Daoy (cell line): ENCODE data around the gene PUSL1. TPM values are rescaled to one million over a fixed set of nuclear protein-coding genes. Genes with fewer than 3 reads are reported as not detected.

ENCODE experiments used
- DNase-seq: peaks from one replicate; pipeline ENCODE4 v3.0.0-alpha.2; 2015; ENCODE audit warnings: low read depth
- total RNA-seq: library from RNA; depleted of rRNA; stranded (reverse); fragments of >200 nt; shearing (Covaris generic); gene quantifications from 2 replicates; pipeline ENCODE4 v1.2.3, GENCODE V29; 2014; rRNA removed

The PUSL1 gene
- 18.8 and 39.8 TPM in 2 replicates for total RNA-seq

- peak; percentile 95 for DNase-seq
Measured at GRCh38 chr1:1307923-1308755, at the start of gene PUSL1, which contains the start of gene ACAP3. Gene PUSL1, plus strand, starts transcription at chr1:1308597. Its CDS starts 47 bp downstream, at chr1:1308644. Gene ACAP3, minus strand, starts transcription at chr1:1307930. Its CDS starts 115 bp downstream, at chr1:1307815.

GRCh38 chr1:1259119-1259488 lies 49.3 kb upstream of the PUSL1 start:
- no peak for DNase-seq

DNA sequence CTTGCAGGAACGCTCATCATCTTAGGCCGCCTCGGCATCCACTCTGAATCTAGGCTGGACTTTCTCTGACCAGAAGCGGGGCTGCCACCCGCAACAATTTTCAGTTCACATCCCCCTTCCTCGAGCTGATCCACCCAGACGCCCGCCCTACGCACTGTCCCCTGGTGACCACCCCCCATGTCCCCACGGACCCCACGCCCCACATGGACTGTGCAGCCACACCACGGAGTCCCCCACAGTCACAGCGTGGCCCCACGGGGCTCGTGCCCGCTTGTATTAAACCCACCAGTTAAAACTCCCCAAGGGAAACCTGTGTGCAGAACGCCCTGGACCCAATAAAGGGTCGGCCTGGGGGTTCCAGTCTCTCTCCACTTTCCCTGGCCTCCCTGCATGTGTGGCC lies 48.9 kb upstream of the PUSL1 start:
- DNase-seq = no peak

GRCh38 chr1:1259951-1260600 lies 48.3 kb upstream of the PUSL1 start:
- no peak for DNase-seq

DNA sequence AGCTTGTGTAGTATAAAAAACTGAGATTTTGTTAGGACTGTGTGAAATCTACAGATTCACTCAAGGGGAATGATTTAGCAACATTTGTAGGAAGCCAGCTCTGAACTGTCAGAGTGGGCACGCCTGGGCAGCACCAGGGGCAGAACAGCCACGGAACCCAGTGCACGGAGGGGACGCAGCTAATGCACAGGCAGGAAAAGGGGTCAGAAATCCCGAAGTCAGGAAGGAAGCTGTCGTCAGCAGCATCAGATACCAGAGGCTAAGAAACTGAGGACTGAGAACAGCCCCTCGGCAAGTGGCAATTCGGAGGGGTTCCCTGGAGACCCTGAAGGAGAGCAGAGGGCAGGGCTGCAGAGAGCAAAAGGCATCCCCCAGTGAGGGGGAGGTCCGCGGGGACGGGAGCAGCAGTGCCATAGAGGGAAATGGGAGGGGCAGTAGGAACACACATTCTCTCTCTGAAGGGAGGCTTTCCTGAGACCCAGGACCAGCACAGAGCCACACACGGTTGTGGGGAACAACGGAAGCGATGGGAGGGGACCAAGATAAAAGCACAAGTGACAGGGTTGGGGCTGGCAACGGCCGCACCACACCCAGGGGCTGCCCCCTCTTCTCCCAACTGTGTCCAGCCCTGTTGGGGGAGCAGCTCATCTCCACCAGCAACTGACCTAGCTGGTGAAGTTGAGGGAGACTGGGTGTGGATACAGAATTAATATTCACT lies 47.4 kb upstream of the PUSL1 start:
- no peak for DNase-seq

DNA sequence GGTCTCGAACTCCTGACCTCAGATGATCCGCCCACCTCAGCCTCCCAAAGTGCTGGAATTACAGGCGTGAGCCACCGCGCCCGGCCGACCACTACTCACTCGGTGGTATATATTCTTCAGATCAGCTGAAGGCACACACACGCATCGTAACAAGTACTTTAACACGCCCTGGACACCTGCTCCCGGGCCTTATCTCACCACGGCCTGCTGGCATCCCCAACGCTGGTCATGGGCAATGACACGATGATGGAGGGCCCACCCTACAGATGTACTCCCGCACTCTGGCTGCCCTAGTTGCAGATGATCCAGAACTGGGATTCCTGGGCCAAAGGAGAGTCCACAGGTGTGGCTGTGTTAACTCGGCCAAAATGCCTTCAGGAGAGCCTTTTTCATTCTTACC lies 46.3 kb upstream of the PUSL1 start:
- no peak for DNase-seq

GRCh38 chr1:1262758-1263157 lies 45.6 kb upstream of the PUSL1 start:
- no peak for DNase-seq

- DNase-seq = no peak
Measured at GRCh38 chr1:1264026-1264425, 44.4 kb upstream of the PUSL1 start.

- DNase-seq = peak; percentile 97
Measured at GRCh38 chr1:1264868-1265272, 43.5 kb upstream of the PUSL1 start.

- no peak for DNase-seq
Measured at GRCh38 chr1:1267488-1268283, 40.7 kb upstream of the PUSL1 start.

- DNase-seq = no peak
Measured at GRCh38 chr1:1268284-1268682, 40.1 kb upstream of the PUSL1 start.

DNA sequence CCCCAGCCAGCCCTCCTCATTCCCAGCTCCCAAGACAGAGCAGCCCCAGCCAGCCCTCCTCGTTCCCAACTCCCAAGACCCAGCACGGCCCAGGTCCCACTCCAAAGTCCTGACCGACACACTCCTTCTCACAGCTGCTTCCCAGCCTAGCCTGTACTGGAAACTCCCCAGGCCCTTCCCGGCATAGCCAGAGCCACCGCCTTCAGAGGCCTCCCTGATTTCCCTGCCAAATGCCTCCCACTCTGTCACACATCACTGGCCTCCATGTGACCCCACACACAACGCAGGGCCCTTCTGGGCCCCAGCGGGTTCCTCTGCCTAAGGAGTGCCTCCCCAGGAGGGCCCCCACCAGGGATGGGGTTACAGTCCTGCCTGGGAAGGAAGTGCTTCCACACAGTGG lies 37.6 kb upstream of the PUSL1 start:
- DNase-seq = no peak

DNA sequence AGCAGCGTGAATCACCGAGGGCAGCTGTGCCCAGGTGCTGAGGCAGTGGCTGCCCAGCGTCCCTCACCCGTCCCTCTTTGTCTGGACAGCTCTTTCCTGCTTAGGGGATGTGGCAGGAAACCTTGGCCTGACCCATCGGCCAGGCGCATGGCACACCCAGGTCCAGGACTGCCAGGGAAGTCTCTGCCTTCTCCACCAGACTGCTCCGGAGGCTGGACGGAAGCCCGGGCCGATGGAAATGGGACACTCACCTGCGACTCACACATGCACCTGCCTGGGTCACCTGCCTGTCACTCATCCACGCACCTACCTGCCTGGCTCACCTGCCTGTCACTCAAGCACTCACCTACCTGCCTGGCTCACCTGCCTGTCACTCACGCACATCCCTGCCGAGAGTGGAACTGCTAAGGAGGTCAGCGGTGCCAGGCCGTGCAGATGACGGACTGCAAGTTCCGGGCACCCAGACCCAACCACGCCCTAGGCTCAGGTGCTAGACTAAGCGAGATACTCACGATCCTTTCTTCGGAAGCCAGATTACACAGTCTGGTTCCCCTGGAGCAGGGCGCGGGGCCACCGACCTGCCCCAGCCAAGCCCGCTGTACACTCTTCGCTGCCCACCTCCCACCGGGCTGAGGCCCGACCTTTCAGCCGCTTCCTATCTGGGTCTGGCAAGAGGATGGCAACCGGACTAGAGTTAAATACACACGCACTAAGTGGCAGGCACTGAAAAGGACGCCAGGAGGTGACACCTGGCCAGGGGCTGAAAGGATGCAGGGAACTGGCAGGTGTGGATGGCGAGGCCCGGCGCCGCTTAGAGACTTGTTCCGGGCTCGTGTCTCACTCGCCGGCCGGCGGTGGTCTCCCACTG lies 35.8 kb upstream of the PUSL1 start:
- DNase-seq = no peak

- no peak for DNase-seq
Measured at GRCh38 chr1:1273209-1273511, 35.2 kb upstream of the PUSL1 start.

DNA sequence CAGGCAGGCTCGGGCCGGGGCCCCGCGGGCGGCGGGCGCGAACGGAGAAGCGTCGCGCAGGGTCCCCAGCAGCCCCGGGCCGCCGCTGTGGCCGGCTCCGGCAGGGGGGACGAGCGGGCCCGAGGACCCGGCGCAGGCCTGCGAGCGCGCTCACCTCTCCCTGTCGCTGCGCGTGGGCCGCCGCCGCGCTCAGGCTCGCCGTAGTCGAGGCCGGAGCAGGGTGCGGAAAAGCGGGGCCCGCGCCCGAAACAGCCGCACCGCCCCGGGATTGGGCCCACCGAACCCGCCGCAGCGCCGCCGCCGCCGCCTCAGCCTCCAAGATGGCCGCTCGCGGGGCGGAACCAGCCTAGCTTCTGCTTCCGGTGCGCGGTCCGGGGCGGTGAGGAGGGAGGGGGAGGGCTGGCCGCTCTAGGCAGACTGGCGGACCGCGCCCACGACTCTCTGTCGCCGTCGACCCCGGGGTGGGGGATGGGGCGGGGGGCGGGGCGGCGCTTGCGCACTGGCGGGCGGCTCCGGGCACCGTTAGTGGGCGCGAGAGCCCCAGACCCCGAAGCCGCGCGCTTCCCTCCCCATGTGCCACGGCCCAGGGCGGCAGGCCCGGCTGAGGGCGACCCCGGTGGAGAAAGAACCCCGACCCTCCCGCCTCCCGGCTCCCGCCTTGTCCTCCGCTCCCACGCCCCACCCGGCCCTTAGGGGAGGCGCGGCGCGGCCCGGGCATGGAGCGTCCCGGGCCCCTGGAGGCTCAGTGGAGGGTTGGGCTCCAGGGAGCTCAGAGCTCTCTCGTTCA lies 34.7 kb upstream of the PUSL1 start, which contains the start of gene UBE2J2:
TSS of gene UBE2J2 (minus strand) at position 343 of the 787 bp plus-strand sequence. CDS start 5,862 bp downstream, outside the sequence.
- peak; percentile 96 for DNase-seq

- no peak for DNase-seq
Measured at GRCh38 chr1:1274299-1274930, 34.0 kb upstream of the PUSL1 start.

DNA sequence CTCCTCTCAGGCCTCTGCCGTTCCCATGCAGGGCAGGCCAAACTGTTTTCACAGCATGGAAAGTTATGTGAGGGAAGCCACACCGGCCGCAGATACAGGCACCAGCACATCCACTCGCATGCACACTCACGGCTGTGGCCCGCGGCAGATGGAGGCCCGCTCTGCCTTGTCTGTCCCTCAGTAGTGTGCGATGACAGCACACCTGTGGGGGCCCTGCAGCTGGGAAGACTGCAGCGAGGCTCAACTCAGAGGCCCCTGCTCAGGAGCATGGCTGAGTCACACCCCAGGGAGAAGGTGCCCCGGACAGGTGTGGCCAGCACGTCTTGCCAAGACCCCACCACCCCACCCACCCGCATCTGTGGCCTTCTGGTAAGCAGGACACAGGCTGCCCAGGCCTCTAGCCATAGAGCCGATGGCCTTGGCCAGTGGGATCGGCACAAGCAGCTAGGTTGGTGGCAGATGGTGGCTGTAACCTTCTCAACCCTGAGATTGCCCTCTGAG lies 33.4 kb upstream of the PUSL1 start:
- DNase-seq = no peak

GRCh38 chr1:1275836-1276235 lies 32.6 kb upstream of the PUSL1 start:
- no peak for DNase-seq

- DNase-seq = no peak
Measured at GRCh38 chr1:1278620-1279019, 29.8 kb upstream of the PUSL1 start.
